Upper lobe of left lung (tissue), 6 donors: ENCODE measurements around the gene APAF1. TPM values are rescaled to one million over a fixed set of nuclear protein-coding genes. Genes with fewer than 3 reads are reported as not detected.

Experiments used
- ATAC-seq, 2 donors: fragments of 200-7000 bp; cut with Tn5 transposase; one replicate each; pipeline ENCODE4 v1.9.1; 2022; ENCODE audit warnings: mild to moderate bottlenecking in 2 of 2, moderate library complexity in 2 of 2; ENCODE audit not compliant: low FRiP score in 2 of 2
- DNase-seq, 2 donors: peaks; one replicate each; pipeline ENCODE4 v3.0.0-alpha.2; 2019 to 2020
- H3K27ac ChIP-seq, 4 donors: fragments of 200-600 bp; sonication (generic); one replicate each; pipeline ENCODE4 v1.5.1; 2016 to 2019
- H3K27me3 ChIP-seq, 4 donors: fragments of 200-600 bp; sonication (generic); one replicate each; pipeline ENCODE4 v1.5.1; 2017 to 2019
- H3K36me3 ChIP-seq, 4 donors: fragments of 200-600 bp; sonication (generic); one replicate each; pipeline ENCODE4 v1.5.1; 2016 to 2019
- H3K4me1 ChIP-seq, 4 donors: fragments of 200-600 bp; sonication (generic); one replicate each; pipeline ENCODE4 v1.5.1; 2018 to 2019
- H3K4me3 ChIP-seq, 4 donors: fragments of 200-600 bp; sonication (generic); one replicate each; pipeline ENCODE4 v1.5.1; 2017 to 2019; ENCODE audit warnings: mild to moderate bottlenecking in 2 of 4, moderate library complexity in 1 of 4
- H3K9me3 ChIP-seq, 4 donors: fragments of 200-600 bp; sonication (generic); one replicate each; pipeline ENCODE4 v1.5.1; 2018 to 2019
- EP300 ChIP-seq, 4 donors: sonication (generic); formaldehyde crosslinking; IDR thresholded peaks; one replicate each; pipeline ENCODE4 v1.5.1; 2017; ENCODE audit warnings: antibody characterized with exemption in 4 of 4, control low read depth in 2 of 4
- POLR2A ChIP-seq, 4 donors: fragments of 450-650 bp; IDR thresholded peaks; one replicate each; pipeline ENCODE4 v1.5.1; 2016 to 2017; ENCODE audit warnings: antibody characterized with exemption in 4 of 4, mild to moderate bottlenecking in 2 of 4
- POLR2AphosphoS5 ChIP-seq, 2 donors: sonication (generic); formaldehyde crosslinking; IDR thresholded peaks; one replicate each; pipeline ENCODE4 v1.5.1; 2017; ENCODE audit warnings: antibody characterized with exemption in 2 of 2
- WGBS, 2 donors: methylation state at CpG; one replicate each; pipeline ENCODE4 v1.1.5; 2017 to 2018; 5-methylcytosine and 5-hydroxymethylcytosine counted together
- total RNA-seq, 6 donors: library from RNA; depleted of rRNA in 4 of 6; stranded (reverse); fragments of >200 nt in 4 of 6; gene quantifications; one replicate each; pipeline versions ENCODE4 v1.1.0 to v1.2.1, GENCODE V29; 2016 to 2021
- TF ChIP-seq, protein P1 (sequence below), 6 experiments: fragments of 450-650 bp in 4 of 6; fragments of 200-600 bp in 2 of 6; sonication (generic) in 2 of 6; IDR thresholded peaks; one replicate each; pipeline ENCODE4 v1.5.1; 2016 to 2019; ENCODE audit warnings: antibody characterized with exemption in 6 of 6
- donor health status: DM: no; HTN: no; CAD: no; lungs with moderate emphysema.
- donor health status: DM: no; HTN: yes; CAD: no; lungs with severe emphysema.

Gene APAF1
- total RNA-seq, 6 donors from 2014 or later = 11.1 to 25.9 (median 17.7) TPM

DNA sequence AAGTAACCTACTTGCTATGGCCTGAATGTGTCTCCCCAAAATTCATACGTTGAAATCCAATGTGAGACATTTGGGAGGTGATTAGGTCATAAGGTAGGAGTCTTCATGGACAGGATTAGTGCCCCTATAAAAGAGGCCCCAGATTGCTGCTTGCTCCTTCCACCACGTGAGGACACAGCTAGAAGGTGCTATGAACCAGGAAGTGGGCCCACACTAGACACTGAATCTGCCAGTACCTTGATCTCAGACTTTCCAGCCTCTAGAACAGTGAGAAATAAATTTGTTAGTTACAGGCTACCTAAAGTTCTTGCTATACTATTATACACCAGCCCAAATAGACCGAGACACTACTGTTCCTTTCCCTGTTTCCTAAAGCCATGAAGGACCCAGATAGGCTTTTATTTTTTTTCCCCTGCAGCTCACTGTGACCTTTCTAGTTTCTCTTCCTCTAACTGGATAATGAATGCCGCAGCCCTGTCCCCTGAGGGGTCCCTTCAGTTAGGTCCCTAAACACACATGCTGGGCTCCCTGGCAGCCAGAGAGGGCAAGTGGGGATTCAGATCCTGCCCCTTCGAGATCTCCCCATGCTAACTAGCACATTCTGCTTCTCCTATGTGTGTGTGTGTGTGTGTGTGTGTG is 32.3 kb upstream of the APAF1 start:
- Histone ChIP-seq H3K27me3 (no peaks in the 10 kb centered on the region), H3K27ac (peak overlapping the region in 1 of 4 donors; percentile 30), H3K4me1 (no peaks in the 10 kb centered on the region), H3K4me3 (no peak overlapping the region), H3K36me3 (no peaks in the 10 kb centered on the region), H3K9me3 (no peaks in the 10 kb centered on the region)
- 69 to 79% methylated on average over 5 of the region's 5 CpGs for WGBS, 2 donors
- DNase-seq = no peak
- ATAC-seq = peak in 1 of 2 donors; percentile 44
- TF ChIP-seq, protein P1, sequence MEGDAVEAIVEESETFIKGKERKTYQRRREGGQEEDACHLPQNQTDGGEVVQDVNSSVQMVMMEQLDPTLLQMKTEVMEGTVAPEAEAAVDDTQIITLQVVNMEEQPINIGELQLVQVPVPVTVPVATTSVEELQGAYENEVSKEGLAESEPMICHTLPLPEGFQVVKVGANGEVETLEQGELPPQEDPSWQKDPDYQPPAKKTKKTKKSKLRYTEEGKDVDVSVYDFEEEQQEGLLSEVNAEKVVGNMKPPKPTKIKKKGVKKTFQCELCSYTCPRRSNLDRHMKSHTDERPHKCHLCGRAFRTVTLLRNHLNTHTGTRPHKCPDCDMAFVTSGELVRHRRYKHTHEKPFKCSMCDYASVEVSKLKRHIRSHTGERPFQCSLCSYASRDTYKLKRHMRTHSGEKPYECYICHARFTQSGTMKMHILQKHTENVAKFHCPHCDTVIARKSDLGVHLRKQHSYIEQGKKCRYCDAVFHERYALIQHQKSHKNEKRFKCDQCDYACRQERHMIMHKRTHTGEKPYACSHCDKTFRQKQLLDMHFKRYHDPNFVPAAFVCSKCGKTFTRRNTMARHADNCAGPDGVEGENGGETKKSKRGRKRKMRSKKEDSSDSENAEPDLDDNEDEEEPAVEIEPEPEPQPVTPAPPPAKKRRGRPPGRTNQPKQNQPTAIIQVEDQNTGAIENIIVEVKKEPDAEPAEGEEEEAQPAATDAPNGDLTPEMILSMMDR (IDR thresholded peaks at IDR 0.05) = no peak
- no peak for TF ChIP-seq EP300 (IDR thresholded peaks at IDR 0.05)
- TF ChIP-seq POLR2AphosphoS5 (IDR thresholded peaks at IDR 0.05) = no peak
- TF ChIP-seq POLR2A (IDR thresholded peaks at IDR 0.05) = no peak

DNA sequence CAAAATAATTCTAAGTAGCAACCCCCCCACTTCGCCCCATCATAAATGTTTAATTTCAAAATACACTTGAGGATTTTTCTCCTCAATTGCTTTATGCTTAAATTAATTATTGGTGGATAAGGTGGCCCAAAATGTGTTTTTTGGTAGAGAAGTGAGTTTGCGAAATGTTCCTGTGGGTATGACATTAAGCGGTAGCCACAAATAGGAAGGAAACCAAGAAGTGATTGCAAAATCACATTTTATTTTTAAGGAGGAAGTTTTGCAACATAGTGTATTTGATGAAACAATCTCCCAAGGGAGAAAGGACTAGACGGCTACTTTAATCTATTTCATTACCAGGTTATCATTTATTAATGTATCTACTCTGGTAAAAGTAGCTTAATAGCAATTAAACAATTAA is 26.1 kb upstream of the APAF1 start:
- DNase-seq = no peak
- Histone ChIP-seq H3K27me3 (no peaks in the 10 kb centered on the region), H3K27ac (peak overlapping the region in 3 of 4 donors; percentile 44 to 67 (median 61)), H3K36me3 (no peaks in the 10 kb centered on the region), H3K4me3 (no peak overlapping the region), H3K9me3 (no peaks in the 10 kb centered on the region), H3K4me1 (peaks cover 0 to 9% (median 3%) of the 10 kb centered on the region in 4 donors)
- WGBS, 2 donors = 30 to 44% methylated on average over 4 of the region's 4 CpGs
- TF ChIP-seq EP300 (IDR thresholded peaks at IDR 0.05) (no peak), POLR2AphosphoS5 (IDR thresholded peaks at IDR 0.05) (peak in 1 of 2 donors; percentile 23)
- ATAC-seq = peak in 1 of 2 donors; percentile 87

DNA sequence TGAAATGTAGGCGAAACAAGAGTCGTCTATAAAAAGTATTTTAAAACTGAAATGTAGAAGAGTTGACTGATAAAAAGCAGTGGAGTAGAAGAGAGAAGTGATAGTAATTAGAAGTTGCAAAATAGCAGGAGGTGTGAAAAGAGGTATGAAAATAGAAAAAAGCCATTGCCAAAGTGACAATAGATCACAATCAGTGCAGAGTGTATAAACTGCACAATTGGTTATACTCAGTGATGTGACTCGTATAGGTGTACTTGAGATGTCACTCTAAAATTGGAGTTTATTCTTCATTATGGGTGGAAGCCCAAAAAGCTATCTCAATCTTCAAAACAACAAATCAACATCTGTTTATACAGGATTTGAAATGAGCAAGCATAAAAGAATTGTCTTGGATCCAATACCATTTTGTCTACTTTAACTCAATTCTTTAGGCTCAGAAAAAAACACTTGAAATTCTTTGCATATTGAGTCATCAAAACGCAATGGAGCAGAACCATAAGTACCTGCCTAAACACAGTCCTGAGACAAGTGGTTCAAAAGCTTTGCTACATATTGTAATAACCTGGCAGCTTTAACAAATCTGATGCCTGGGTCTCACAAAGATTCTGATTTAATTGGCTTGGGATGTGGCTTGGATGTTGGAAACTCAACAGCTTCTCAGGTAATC is 9.3 kb upstream of the APAF1 start:
- WGBS, 2 donors = 73 to 74% methylated on average over 4 of the region's 4 CpGs
- H3K27me3 ChIP-seq = no peaks in the 10 kb centered on the region
- no peaks in the 10 kb centered on the region for H3K9me3 ChIP-seq
- peaks cover 0 to 17% (median 9%) of the 10 kb centered on the region in 4 donors for H3K4me1 ChIP-seq
- H3K36me3 ChIP-seq = peaks cover 0 to 4% (median 0%) of the 10 kb centered on the region in 4 donors
- TF ChIP-seq EP300 (IDR thresholded peaks at IDR 0.05) (peak in 1 of 4 donors; percentile 12), POLR2AphosphoS5 (IDR thresholded peaks at IDR 0.05) (no peak)
- DNase-seq (no peak), ATAC-seq (peak in 1 of 2 donors; percentile 66)
- H3K4me3 ChIP-seq = no peak overlapping the region
- peak overlapping the region in 1 of 4 donors; percentile 14 for H3K27ac ChIP-seq

DNA sequence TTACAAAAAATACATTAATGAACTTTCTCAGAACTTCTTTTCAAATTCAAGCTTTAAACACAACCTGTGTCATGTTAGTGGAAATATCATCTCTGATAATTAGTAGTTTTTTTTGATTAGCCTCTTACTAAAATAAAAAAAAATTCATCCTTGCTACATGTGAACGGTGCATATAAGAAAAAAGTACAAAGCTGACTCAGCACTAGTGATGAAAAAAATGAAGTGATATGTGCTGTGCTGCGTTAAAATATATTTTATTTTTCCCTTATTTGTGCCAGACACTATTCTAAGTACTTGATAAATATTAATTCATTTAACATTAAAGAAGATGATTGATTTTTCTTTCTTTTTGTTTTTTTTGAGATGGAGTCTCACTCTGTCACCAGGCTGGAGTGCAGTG is 8.0 kb upstream of the APAF1 start:
- no peak for ATAC-seq
- peaks cover 0 to 17% (median 9%) of the 10 kb centered on the region in 4 donors for H3K4me1 ChIP-seq
- no peak overlapping the region for H3K27ac ChIP-seq
- H3K9me3 ChIP-seq = no peaks in the 10 kb centered on the region
- no peak overlapping the region for H3K4me3 ChIP-seq
- H3K27me3 ChIP-seq = no peaks in the 10 kb centered on the region
- peaks cover 0 to 4% (median 0%) of the 10 kb centered on the region in 4 donors for H3K36me3 ChIP-seq
- DNase-seq = no peak
- 78 to 80% methylated on average over 2 of the region's 2 CpGs for WGBS, 2 donors
- TF ChIP-seq POLR2A (IDR thresholded peaks at IDR 0.05) = no peak
- TF ChIP-seq EP300 (IDR thresholded peaks at IDR 0.05) = no peak
- TF ChIP-seq POLR2AphosphoS5 (IDR thresholded peaks at IDR 0.05) = no peak
- TF ChIP-seq, protein P1 (IDR thresholded peaks at IDR 0.05) = no peak

DNA sequence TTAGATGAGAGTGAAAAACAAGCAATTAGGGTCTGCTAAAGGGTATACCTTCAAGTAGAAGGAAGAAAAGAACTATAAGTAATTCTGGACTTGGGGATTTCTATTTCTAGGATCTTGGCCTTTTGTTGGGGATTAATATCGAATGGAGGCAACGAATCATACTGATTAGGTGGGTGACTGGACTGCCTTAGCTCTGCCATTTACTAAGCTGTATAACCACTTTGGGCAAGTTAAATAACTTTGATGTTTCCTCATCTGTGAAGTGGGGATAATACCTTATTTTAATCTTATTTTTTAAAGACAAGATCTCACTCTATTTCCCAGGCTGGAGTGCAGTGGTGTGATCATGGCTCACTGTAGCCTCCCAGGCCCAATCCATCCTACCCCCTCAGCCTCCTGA is 7.1 kb upstream of the APAF1 start:
- no peaks in the 10 kb centered on the region for H3K27me3 ChIP-seq
- DNase-seq (no peak), ATAC-seq (no peak)
- peaks cover 0 to 2% (median 0%) of the 10 kb centered on the region in 4 donors for H3K36me3 ChIP-seq
- no peaks in the 10 kb centered on the region for H3K9me3 ChIP-seq
- H3K4me3 ChIP-seq = no peak overlapping the region
- no peak overlapping the region for H3K27ac ChIP-seq
- H3K4me1 ChIP-seq = peaks cover 5 to 21% (median 10%) of the 10 kb centered on the region in 4 donors
- TF ChIP-seq POLR2A (IDR thresholded peaks at IDR 0.05) = no peak
- TF ChIP-seq, protein P1 (IDR thresholded peaks at IDR 0.05) = no peak
- no peak for TF ChIP-seq EP300 (IDR thresholded peaks at IDR 0.05)
- TF ChIP-seq POLR2AphosphoS5 (IDR thresholded peaks at IDR 0.05) = no peak
- 95 to 100% methylated on average over 2 of the region's 2 CpGs for WGBS, 2 donors
